RWPE2 (cell line): ENCODE measurements around the gene NTSR2.
A peak's percentile ranks its signal among the peaks of the same experiment; 100 is the strongest.

ENCODE experiments used
- ATAC-seq: fragments of 200-7000 bp; cut with Tn5 transposase; 3 replicates; pipeline ENCODE4 v1.9.1; 2021; ENCODE audit warnings: low read depth
- DNase-seq: peaks from one replicate; pipeline ENCODE4 v3.0.0-alpha.2; 2020; ENCODE audit warnings: low spot score
- H3K27ac ChIP-seq: fragments of 450-650 bp; 2 replicates; pipeline ENCODE4 v1.5.1; 2017; ENCODE audit warnings: mild to moderate bottlenecking; ENCODE audit not compliant: poor library complexity, severe bottlenecking
- H3K27me3 ChIP-seq: fragments of 250-450 bp; sonication (Bioruptor Pico); 2 replicates; pipeline ENCODE4 v1.5.1; 2021; ENCODE audit warnings: mild to moderate bottlenecking, moderate library complexity; ENCODE audit not compliant: insufficient read depth, poor library complexity, severe bottlenecking
- H3K36me3 ChIP-seq: fragments of 250-450 bp; sonication (Bioruptor Pico); 2 replicates; pipeline ENCODE4 v1.5.1; 2020; ENCODE audit warnings: low read depth, mild to moderate bottlenecking, moderate library complexity
- H3K4me1 ChIP-seq: fragments of 250-450 bp; sonication (Bioruptor Pico); 2 replicates; pipeline ENCODE4 v1.5.1; 2021; ENCODE audit warnings: mild to moderate bottlenecking, moderate library complexity; ENCODE audit not compliant: insufficient read depth, poor library complexity, severe bottlenecking
- H3K4me3 ChIP-seq: fragments of 250-450 bp; sonication (Bioruptor Pico); 2 replicates; pipeline ENCODE4 v1.5.1; 2021; ENCODE audit warnings: mild to moderate bottlenecking, moderate library complexity; ENCODE audit not compliant: severe bottlenecking
- H3K9me3 ChIP-seq: fragments of 250-450 bp; sonication (Bioruptor Pico); 2 replicates; pipeline ENCODE4 v1.5.1; 2021; ENCODE audit warnings: mild to moderate bottlenecking, moderate library complexity; ENCODE audit not compliant: severe bottlenecking
- CTCF ChIP-seq: fragments of 450-650 bp; IDR thresholded peaks from one replicate; pipeline ENCODE4 v1.5.1; 2017; ENCODE audit warnings: mild to moderate bottlenecking, moderate library complexity; ENCODE audit not compliant: poor library complexity, severe bottlenecking

Gene NTSR2

GRCh38 chr2:11705711-11706110 is 35.7 kb upstream of the NTSR2 start:
- H3K36me3 ChIP-seq = no peaks in the 10 kb centered on the region
- H3K4me3 ChIP-seq = no peak overlapping the region
- H3K27ac ChIP-seq = no peak overlapping the region
- no peaks in the 10 kb centered on the region for H3K27me3 ChIP-seq
- peaks cover 4% of the 10 kb centered on the region for H3K4me1 ChIP-seq
- TF ChIP-seq CTCF = no peak
- no peaks in the 10 kb centered on the region for H3K9me3 ChIP-seq
- ATAC-seq (no peak), DNase-seq (no peak)

DNA sequence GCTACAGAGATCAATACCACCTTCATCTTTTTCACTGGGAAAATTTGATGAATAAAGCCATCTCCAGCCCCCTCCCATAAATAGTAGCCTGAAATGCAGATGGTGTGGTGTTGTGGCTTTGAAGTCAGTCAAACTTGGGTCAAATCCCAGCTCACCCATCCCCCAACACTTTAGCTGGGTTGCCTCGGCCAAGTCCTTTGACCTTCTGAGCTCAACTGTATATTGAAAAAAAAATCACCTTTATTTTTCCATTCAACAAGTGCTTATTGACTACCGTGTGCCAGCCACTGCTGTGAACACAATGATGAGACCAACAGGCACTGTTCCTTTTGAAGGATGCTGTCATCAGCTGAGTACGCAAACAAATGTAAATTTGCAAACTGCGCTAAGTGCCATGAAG is 35.1 kb upstream of the NTSR2 start:
- Histone ChIP-seq H3K27ac (no peak overlapping the region), H3K36me3 (no peaks in the 10 kb centered on the region), H3K4me3 (no peak overlapping the region), H3K27me3 (no peaks in the 10 kb centered on the region), H3K9me3 (no peaks in the 10 kb centered on the region), H3K4me1 (peaks cover 3% of the 10 kb centered on the region)
- ATAC-seq (no peak), DNase-seq (no peak)
- TF ChIP-seq CTCF = no peak

GRCh38 chr2:11703700-11704099 is 33.7 kb upstream of the NTSR2 start:
- DNase-seq (no peak), ATAC-seq (peak; percentile 49; the same call in 1 of the 3 replicates)
- Histone ChIP-seq H3K9me3 (no peaks in the 10 kb centered on the region), H3K36me3 (no peaks in the 10 kb centered on the region), H3K27ac (no peak overlapping the region), H3K4me3 (no peak overlapping the region), H3K4me1 (no peaks in the 10 kb centered on the region), H3K27me3 (no peaks in the 10 kb centered on the region)
- no peak for TF ChIP-seq CTCF

DNA sequence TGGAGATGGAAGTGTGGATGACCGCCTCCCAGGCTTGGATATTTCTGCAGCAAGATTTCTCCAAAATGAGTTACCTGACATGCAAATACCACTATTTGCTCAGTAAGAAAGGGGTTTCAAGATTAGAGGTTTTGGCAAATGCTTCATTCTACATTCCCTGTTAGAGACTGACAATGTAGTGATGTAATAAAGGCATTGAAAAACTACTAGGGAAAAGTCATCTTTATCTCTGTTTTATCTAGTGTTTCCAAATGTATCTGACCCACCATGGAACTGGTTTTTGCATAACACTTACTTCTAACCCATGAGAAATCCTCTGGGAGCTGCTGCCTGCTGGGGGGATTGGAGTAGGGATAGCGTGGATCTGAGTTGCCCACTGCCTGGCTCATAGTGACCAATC is 33.0 kb upstream of the NTSR2 start:
- Histone ChIP-seq H3K9me3 (no peaks in the 10 kb centered on the region), H3K27ac (no peak overlapping the region), H3K27me3 (no peaks in the 10 kb centered on the region), H3K36me3 (no peaks in the 10 kb centered on the region), H3K4me1 (no peaks in the 10 kb centered on the region), H3K4me3 (no peak overlapping the region)
- no peak for TF ChIP-seq CTCF
- DNase-seq = no peak
- no peak for ATAC-seq

DNA sequence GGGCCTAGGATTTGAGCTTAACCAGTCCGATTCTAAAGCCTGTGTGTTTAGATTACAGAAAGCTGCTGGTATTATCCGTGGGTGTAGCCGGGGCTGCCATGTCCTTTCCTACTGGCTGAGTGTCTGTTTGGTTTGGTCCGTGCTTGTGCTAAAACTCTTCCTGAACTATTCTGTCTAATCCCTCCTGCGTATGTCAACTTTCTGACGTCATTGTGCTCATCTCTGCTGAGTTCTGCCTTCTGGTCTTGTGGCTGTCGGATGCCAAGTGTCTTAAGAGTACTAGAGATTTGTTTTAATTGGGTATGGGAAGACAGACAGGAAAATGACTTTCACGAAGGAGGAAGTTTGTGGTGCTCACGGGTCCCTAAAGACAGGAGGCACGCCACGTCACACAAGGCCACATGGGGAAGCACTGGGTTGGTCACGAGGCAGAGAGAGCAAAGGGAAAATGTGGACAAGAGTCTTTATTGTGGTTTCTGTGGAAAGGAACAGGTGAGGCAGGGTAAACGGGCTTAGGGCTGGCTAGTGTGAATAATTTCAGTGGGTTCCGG is 31.8 kb upstream of the NTSR2 start:
- Histone ChIP-seq H3K36me3 (no peaks in the 10 kb centered on the region), H3K27ac (no peak overlapping the region), H3K9me3 (no peaks in the 10 kb centered on the region), H3K27me3 (no peaks in the 10 kb centered on the region), H3K4me3 (no peak overlapping the region), H3K4me1 (peaks cover 7% of the 10 kb centered on the region)
- DNase-seq (no peak), ATAC-seq (no peak)
- TF ChIP-seq CTCF = no peak
